OCI-LY7 (cell line): ENCODE results near the gene ZBTB6. TPM values are rescaled to one million over a fixed set of nuclear protein-coding genes. Genes with fewer than 3 reads are reported as not detected.

ENCODE experiments used
- BruUV-seq: library from RNA; stranded (reverse); fragments of 400-500 nt; replicated peaks from 2 replicates; lab custom pipeline; 2021; lab: Mats Ljungman, UMichigan
- CTCF ChIA-PET: fragments of 300-600 bp; sonication (Branson Sonifier 250); formaldehyde crosslinking; loops from one replicate; lab custom pipeline; 2022; ENCODE audit warnings: antibody characterized with exemption; ENCODE audit not compliant: unreplicated experiment; lab: Charles Lee
- POLR2A ChIA-PET: fragments of 300-600 bp; sonication (Branson Sonifier 250); formaldehyde crosslinking; loops from one replicate; lab custom pipeline; 2022; ENCODE audit warnings: antibody characterized with exemption; lab: Charles Lee
- DNase-seq: peaks from one replicate; pipeline ENCODE4 v3.0.0-alpha.2; 2015; ENCODE audit warnings: low spot score
- H2AFZ ChIP-seq: fragments of 200-600 bp; sonication (generic), shearing (Covaris generic); 2 replicates; pipeline ENCODE4 v1.6.1; 2014; ENCODE audit warnings: mild to moderate bottlenecking, antibody characterized with exemption, low read length, moderate library complexity
- H3K27ac ChIP-seq: fragments of 200-600 bp; sonication (generic); 2 replicates; pipeline ENCODE4 v1.5.1; 2014; ENCODE audit warnings: mixed run types, low read depth, mild to moderate bottlenecking, moderate library complexity, low read length, inconsistent platforms; ENCODE audit not compliant: poor library complexity, severe bottlenecking
- H3K36me3 ChIP-seq: fragments of 200-600 bp; sonication (generic); 2 replicates; pipeline ENCODE4 v1.6.1; 2014; ENCODE audit warnings: mild to moderate bottlenecking, antibody characterized with exemption, low read length, moderate library complexity, mixed read lengths; ENCODE audit not compliant: insufficient read depth
- H3K4me1 ChIP-seq: fragments of 200-600 bp; sonication (generic); 2 replicates; pipeline ENCODE4 v1.5.1; 2014; ENCODE audit warnings: mild to moderate bottlenecking, low read length; ENCODE audit not compliant: insufficient read depth, poor library complexity, severe bottlenecking
- H3K4me2 ChIP-seq: fragments of 200-600 bp; sonication (generic); 2 replicates; pipeline ENCODE4 v1.6.1; 2014; ENCODE audit warnings: mild to moderate bottlenecking, low read length
- H3K4me3 ChIP-seq: fragments of 200-600 bp; sonication (generic); 2 replicates; pipeline ENCODE4 v1.5.1; 2014; ENCODE audit warnings: mild to moderate bottlenecking, low read depth, low read length; ENCODE audit not compliant: poor library complexity, severe bottlenecking
- H3K79me2 ChIP-seq: fragments of 200-600 bp; sonication (generic); 2 replicates; pipeline ENCODE4 v1.6.1; 2016; ENCODE audit warnings: low read depth, mild to moderate bottlenecking, low read length, moderate library complexity, mixed read lengths; ENCODE audit not compliant: insufficient read depth
- H3K9me2 ChIP-seq: fragments of 200-600 bp; sonication (generic); 2 replicates; pipeline ENCODE4 v1.6.1; 2016; ENCODE audit warnings: mild to moderate bottlenecking, low read length, mixed read lengths; ENCODE audit not compliant: insufficient read depth
- H3K9me3 ChIP-seq: fragments of 200-600 bp; sonication (generic); 2 replicates; pipeline ENCODE4 v1.6.1; 2014; ENCODE audit warnings: mild to moderate bottlenecking, mixed run types, low read length, mixed read lengths
- H4K20me1 ChIP-seq: fragments of 200-600 bp; sonication (generic); 2 replicates; pipeline ENCODE4 v1.6.1; 2014; ENCODE audit warnings: mild to moderate bottlenecking, antibody characterized with exemption, low read length, moderate library complexity, mixed read lengths; ENCODE audit not compliant: insufficient read depth
- EZH2phosphoT487 ChIP-seq: fragments of 200-600 bp; sonication (generic); IDR thresholded peaks from 2 replicates; pipeline ENCODE4 v1.6.1; 2018; ENCODE audit warnings: low read depth, borderline replicate concordance, mild to moderate bottlenecking, mixed run types, antibody characterized with exemption, low read length, moderate library complexity, mixed read lengths
- intact Hi-C: fragments of 100-400 bp; cut with micrococcal nuclease; formaldehyde crosslinking; loops from one replicate; pipeline ENCODE4 v1.10.0; 2022; ENCODE audit not compliant: unreplicated experiment
- total RNA-seq, 2 experiments: library from RNA; depleted of rRNA in 1 of 2; stranded (reverse); fragments of >200 nt in 1 of 2; shearing (Covaris generic) in 1 of 2; gene quantifications; 2 replicates each; pipeline ENCODE4 v1.2.3, GENCODE V29; 2014 to 2022
- TF ChIP-seq, protein P1 (sequence below): fragments of 200-600 bp; sonication (generic); conservative IDR thresholded peaks from 2 replicates; pipeline ENCODE4 v1.5.1; 2014; ENCODE audit warnings: mild to moderate bottlenecking, antibody characterized with exemption, low read length, moderate library complexity, mixed read lengths

ZBTB6 gene
- total RNA-seq, 2 experiments from 2014 or later: 8.1 to 9.4 TPM

DNA sequence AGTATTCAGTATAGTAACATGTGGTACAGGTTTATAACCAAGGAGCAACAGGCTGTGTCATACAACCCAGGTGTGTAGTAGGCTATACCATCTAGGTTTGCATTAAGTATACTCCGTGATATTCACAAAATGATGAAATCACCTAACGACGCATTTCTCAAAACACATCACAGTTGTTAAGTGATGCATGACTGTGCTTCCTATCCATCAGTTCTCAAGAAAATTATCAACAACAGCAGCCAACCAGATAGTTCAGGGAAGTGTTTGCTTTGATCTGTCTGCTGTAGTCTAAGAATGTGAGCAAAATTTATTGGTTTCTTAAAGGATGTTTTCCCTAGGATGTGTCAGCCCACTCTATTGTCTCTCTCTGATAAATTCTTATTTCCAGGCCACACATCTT is 10.8 kb upstream of the ZBTB6 start:
- Histone ChIP-seq H3K27ac (peak overlapping the region; percentile 51), H3K4me2 (peak overlapping the region; percentile 54), H4K20me1 (no peaks in the 10 kb centered on the region), H3K4me1 (peaks cover 16% of the 10 kb centered on the region), H3K4me3 (peak overlapping the region; percentile 28), H3K9me2 (no peaks in the 10 kb centered on the region), H3K36me3 (peaks cover 19% of the 10 kb centered on the region), H2AFZ (peak overlapping the region; percentile 8; the same call in 1 of the 2 replicates), H3K9me3 (no peaks in the 10 kb centered on the region), H3K79me2 (peaks cover 22% of the 10 kb centered on the region)
- peak; percentile 62 for DNase-seq
- no TSS peak for BruUV-seq
- intact Hi-C loops: no loop called here
- ChIA-PET POLR2A (interaction anchor here (0.6 to 2.6 kb wide), 9 partner anchors 9 to 608 kb away, joined by 3 to 21 read pairs (median 5); partner anchors contain the start of genes RABGAP1 and ZBTB26), CTCF (no interaction called here)
- TF ChIP-seq, protein P1, sequence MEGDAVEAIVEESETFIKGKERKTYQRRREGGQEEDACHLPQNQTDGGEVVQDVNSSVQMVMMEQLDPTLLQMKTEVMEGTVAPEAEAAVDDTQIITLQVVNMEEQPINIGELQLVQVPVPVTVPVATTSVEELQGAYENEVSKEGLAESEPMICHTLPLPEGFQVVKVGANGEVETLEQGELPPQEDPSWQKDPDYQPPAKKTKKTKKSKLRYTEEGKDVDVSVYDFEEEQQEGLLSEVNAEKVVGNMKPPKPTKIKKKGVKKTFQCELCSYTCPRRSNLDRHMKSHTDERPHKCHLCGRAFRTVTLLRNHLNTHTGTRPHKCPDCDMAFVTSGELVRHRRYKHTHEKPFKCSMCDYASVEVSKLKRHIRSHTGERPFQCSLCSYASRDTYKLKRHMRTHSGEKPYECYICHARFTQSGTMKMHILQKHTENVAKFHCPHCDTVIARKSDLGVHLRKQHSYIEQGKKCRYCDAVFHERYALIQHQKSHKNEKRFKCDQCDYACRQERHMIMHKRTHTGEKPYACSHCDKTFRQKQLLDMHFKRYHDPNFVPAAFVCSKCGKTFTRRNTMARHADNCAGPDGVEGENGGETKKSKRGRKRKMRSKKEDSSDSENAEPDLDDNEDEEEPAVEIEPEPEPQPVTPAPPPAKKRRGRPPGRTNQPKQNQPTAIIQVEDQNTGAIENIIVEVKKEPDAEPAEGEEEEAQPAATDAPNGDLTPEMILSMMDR: no peak
- no peak for TF ChIP-seq EZH2phosphoT487

GRCh38 chr9:122922713-122923112 is 9.6 kb upstream of the ZBTB6 start:
- peaks cover 30% of the 10 kb centered on the region for H3K36me3 ChIP-seq
- no peak overlapping the region for H3K4me3 ChIP-seq
- H3K27ac ChIP-seq: no peak overlapping the region
- CTCF ChIA-PET: no interaction called here
- peaks cover 22% of the 10 kb centered on the region for H3K79me2 ChIP-seq
- intact Hi-C loops: no loop called here
- no TSS peak for BruUV-seq
- H4K20me1 ChIP-seq: no peaks in the 10 kb centered on the region
- no peak for DNase-seq
- POLR2A ChIA-PET: interaction anchor here (0.7 to 2.6 kb wide), 5 partner anchors 8 to 18 kb away, joined by 3 to 21 read pairs (median 5); partner anchors contain the start of genes RABGAP1, ZBTB26 and ZBTB6
- H3K9me3 ChIP-seq: no peaks in the 10 kb centered on the region
- no peak overlapping the region for H3K4me2 ChIP-seq
- H3K9me2 ChIP-seq: no peaks in the 10 kb centered on the region
- peaks cover 16% of the 10 kb centered on the region for H3K4me1 ChIP-seq
- no peak for TF ChIP-seq EZH2phosphoT487
- TF ChIP-seq, protein P1: no peak
- H2AFZ ChIP-seq: no peak overlapping the region

- H3K79me2 ChIP-seq: peaks cover 12% of the 10 kb centered on the region
- no peaks in the 10 kb centered on the region for H3K9me2 ChIP-seq
- BruUV-seq: no TSS peak
- peaks cover 7% of the 10 kb centered on the region for H3K4me1 ChIP-seq
- H3K4me3 ChIP-seq: no peak overlapping the region
- H4K20me1 ChIP-seq: no peaks in the 10 kb centered on the region
- no peak for DNase-seq
- H3K9me3 ChIP-seq: no peaks in the 10 kb centered on the region
- intact Hi-C loops: no loop called here
- peaks cover 32% of the 10 kb centered on the region for H3K36me3 ChIP-seq
- no peak overlapping the region for H2AFZ ChIP-seq
- ChIA-PET POLR2A (no interaction called here), CTCF (no interaction called here)
- TF ChIP-seq EZH2phosphoT487: no peak
- TF ChIP-seq, protein P1: no peak
- no peak overlapping the region for H3K4me2 ChIP-seq
- H3K27ac ChIP-seq: no peak overlapping the region
These were observed 5.2 kb upstream of the ZBTB6 start for GRCh38 chr9:122918310-122918709.
